SU-DHL-6 (cell line): ENCODE results near the gene WDR31.

Source experiments
- H2AFZ ChIP-seq: fragments of 200-600 bp; sonication (generic); 2 replicates; pipeline ENCODE4 v1.6.1; 2014; ENCODE audit warnings: low read depth, mild to moderate bottlenecking, moderate library complexity, mixed read lengths, antibody characterized with exemption, low read length; ENCODE audit not compliant: severe bottlenecking
- H3F3A ChIP-seq: fragments of 200-600 bp; shearing (Covaris generic); 2 replicates; pipeline ENCODE4 v1.6.0; 2016; ENCODE audit warnings: antibody characterized with exemption, mild to moderate bottlenecking; ENCODE audit not compliant: insufficient read depth
- H3K27ac ChIP-seq: fragments of 200-600 bp; sonication (generic); 2 replicates; pipeline ENCODE4 v1.5.1; 2016; ENCODE audit warnings: low read depth, mild to moderate bottlenecking, low read length, moderate library complexity, mixed read lengths
- H3K27me3 ChIP-seq: fragments of 200-600 bp; sonication (generic), shearing (Covaris generic); 2 replicates; pipeline ENCODE4 v1.6.0; 2014; ENCODE audit warnings: mild to moderate bottlenecking, low read length
- H3K36me3 ChIP-seq: fragments of 200-600 bp; sonication (generic); 2 replicates; pipeline ENCODE4 v1.6.1; 2014; ENCODE audit warnings: mild to moderate bottlenecking, low read length, mixed read lengths
- H3K4me2 ChIP-seq: fragments of 300-600, 200-600 bp; shearing (Covaris generic), sonication (generic); 2 replicates; pipeline ENCODE4 v1.6.0; 2014; ENCODE audit warnings: low read length, low read depth, mild to moderate bottlenecking; ENCODE audit not compliant: poor library complexity, severe bottlenecking
- H3K4me3 ChIP-seq: fragments of 200-600 bp; sonication (generic); 2 replicates; pipeline ENCODE4 v1.5.1; 2014; ENCODE audit warnings: antibody characterized with exemption, low read length, mild to moderate bottlenecking, mixed read lengths; ENCODE audit not compliant: insufficient read depth, poor library complexity, severe bottlenecking
- H3K79me2 ChIP-seq: fragments of 200-600 bp; sonication (generic); 2 replicates; pipeline ENCODE4 v1.6.1; 2014; ENCODE audit warnings: mild to moderate bottlenecking, low read length, moderate library complexity; ENCODE audit not compliant: insufficient read depth
- H3K9ac ChIP-seq: fragments of 200-600 bp; sonication (generic); 2 replicates; pipeline ENCODE4 v1.7.0; 2014; ENCODE audit warnings: mild to moderate bottlenecking, low read length
- H3K9me2 ChIP-seq: fragments of 200-600 bp; sonication (generic); replicated peaks from 2 replicates; pipeline ENCODE4 v1.6.1; 2014; ENCODE audit warnings: low read length; ENCODE audit not compliant: insufficient read depth
- H3K9me3 ChIP-seq: fragments of 200-600 bp; sonication (generic); 2 replicates; pipeline ENCODE4 v1.6.1; 2014; ENCODE audit warnings: low read length, mixed read lengths; ENCODE audit not compliant: insufficient read depth
- H4K20me1 ChIP-seq: fragments of 200-600 bp; sonication (generic); 2 replicates; pipeline ENCODE4 v1.6.1; 2014; ENCODE audit warnings: low read depth, mild to moderate bottlenecking, antibody characterized with exemption, low read length, moderate library complexity, mixed read lengths
- CTCF ChIP-seq: fragments of 200-600 bp; sonication (generic); IDR thresholded peaks from one replicate; pipeline ENCODE4 v1.5.1; 2017; ENCODE audit warnings: antibody characterized with exemption, mild to moderate bottlenecking, low read length, moderate library complexity; ENCODE audit not compliant: insufficient read depth, poor library complexity, severe bottlenecking
- EZH2phosphoT487 ChIP-seq: fragments of 200-600 bp; sonication (generic), shearing (Covaris generic); conservative IDR thresholded peaks from 2 replicates; pipeline ENCODE4 v1.6.1; 2018; ENCODE audit warnings: mild to moderate bottlenecking, antibody characterized with exemption, low read length, moderate library complexity, mixed read lengths

WDR31 gene

GRCh38 chr9:113352411-113352810 is 12.3 kb upstream of the WDR31 start:
- no peak overlapping the region for H3K4me2 ChIP-seq

GRCh38 chr9:113352006-113352405 is 11.9 kb upstream of the WDR31 start:
- no peaks in the 10 kb centered on the region for H3K9me2 ChIP-seq
- H3K4me2 ChIP-seq, result no peak overlapping the region
- no peak for TF ChIP-seq EZH2phosphoT487
- no peak for TF ChIP-seq CTCF
- no peaks in the 10 kb centered on the region for H4K20me1 ChIP-seq
- no peaks in the 10 kb centered on the region for H3K9me3 ChIP-seq
- no peaks in the 10 kb centered on the region for H3F3A ChIP-seq
- no peaks in the 10 kb centered on the region for H3K79me2 ChIP-seq
- no peaks in the 10 kb centered on the region for H3K27me3 ChIP-seq
- no peak overlapping the region for H2AFZ ChIP-seq
- no peak overlapping the region for H3K9ac ChIP-seq
- H3K4me3 ChIP-seq, result no peak overlapping the region
- H3K27ac ChIP-seq, result no peak overlapping the region
- H3K36me3 ChIP-seq, result no peaks in the 10 kb centered on the region

More at GRCh38 chr9:113352411-113352810, 12.3 kb upstream of the WDR31 start:
- TF ChIP-seq CTCF, result no peak
- H3K9ac ChIP-seq, result no peak overlapping the region
- H2AFZ ChIP-seq, result no peak overlapping the region
- no peaks in the 10 kb centered on the region for H3K9me2 ChIP-seq
- H3K4me3 ChIP-seq, result no peak overlapping the region
- H3K27me3 ChIP-seq, result no peaks in the 10 kb centered on the region
- H4K20me1 ChIP-seq, result no peaks in the 10 kb centered on the region
- H3K79me2 ChIP-seq, result no peaks in the 10 kb centered on the region
- no peaks in the 10 kb centered on the region for H3F3A ChIP-seq
- H3K27ac ChIP-seq, result no peak overlapping the region
- H3K36me3 ChIP-seq, result no peaks in the 10 kb centered on the region
- no peaks in the 10 kb centered on the region for H3K9me3 ChIP-seq

GRCh38 chr9:113350937-113351336 is 10.9 kb upstream of the WDR31 start:
- H3K79me2 ChIP-seq, result no peaks in the 10 kb centered on the region
- no peak overlapping the region for H2AFZ ChIP-seq
- no peaks in the 10 kb centered on the region for H3F3A ChIP-seq
- TF ChIP-seq CTCF, result no peak
- TF ChIP-seq EZH2phosphoT487, result no peak
- H3K36me3 ChIP-seq, result no peaks in the 10 kb centered on the region
- no peaks in the 10 kb centered on the region for H3K9me2 ChIP-seq
- H3K27ac ChIP-seq, result no peak overlapping the region
- no peaks in the 10 kb centered on the region for H3K9me3 ChIP-seq
- H3K27me3 ChIP-seq, result no peaks in the 10 kb centered on the region
- no peaks in the 10 kb centered on the region for H4K20me1 ChIP-seq
- H3K4me3 ChIP-seq, result no peak overlapping the region
- no peak overlapping the region for H3K9ac ChIP-seq
- H3K4me2 ChIP-seq, result no peak overlapping the region
